GM18505 (cell line): ENCODE measurements around the gene FUT4.
"Not testable (repeated sequence)": the region's sequence is repeated elsewhere in the genome, so short reads cannot be mapped to it uniquely, and the experiment has no call there.

ENCODE experiments used
- ATAC-seq: cut with Tn5 transposase; IDR thresholded peaks from one replicate; pipeline ENCODE4 v1.9.1; 2021; ENCODE audit not compliant: unreplicated experiment
- POLR2A ChIP-seq: IDR thresholded peaks from 4 replicates; pipeline ENCODE4 v1.6.1; 2011; ENCODE audit warnings: borderline replicate concordance; ENCODE audit not compliant: insufficient read depth, insufficient read length; ENCODE audit errors: extremely low read depth

The FUT4 gene

GRCh38 chr11:94543695-94544645 lies at the start of gene FUT4:
FUT4 (plus strand) TSS chr11:94543921; CDS start chr11:94544134, 213 bp downstream.
- peak; percentile 58 for TF ChIP-seq POLR2A
- ATAC-seq, result peak; percentile 81

- TF ChIP-seq POLR2A, result peak; percentile 11
- peak; percentile 67 for ATAC-seq
Measured at GRCh38 chr11:94494126-94494680, 49.5 kb upstream of the FUT4 start.

- ATAC-seq, result no peak
- no peak for TF ChIP-seq POLR2A
Measured at GRCh38 chr11:94500181-94500580, 43.5 kb upstream of the FUT4 start.

- no peak for TF ChIP-seq POLR2A
- ATAC-seq, result no peak
Measured at GRCh38 chr11:94501522-94501921, 42.2 kb upstream of the FUT4 start.

DNA sequence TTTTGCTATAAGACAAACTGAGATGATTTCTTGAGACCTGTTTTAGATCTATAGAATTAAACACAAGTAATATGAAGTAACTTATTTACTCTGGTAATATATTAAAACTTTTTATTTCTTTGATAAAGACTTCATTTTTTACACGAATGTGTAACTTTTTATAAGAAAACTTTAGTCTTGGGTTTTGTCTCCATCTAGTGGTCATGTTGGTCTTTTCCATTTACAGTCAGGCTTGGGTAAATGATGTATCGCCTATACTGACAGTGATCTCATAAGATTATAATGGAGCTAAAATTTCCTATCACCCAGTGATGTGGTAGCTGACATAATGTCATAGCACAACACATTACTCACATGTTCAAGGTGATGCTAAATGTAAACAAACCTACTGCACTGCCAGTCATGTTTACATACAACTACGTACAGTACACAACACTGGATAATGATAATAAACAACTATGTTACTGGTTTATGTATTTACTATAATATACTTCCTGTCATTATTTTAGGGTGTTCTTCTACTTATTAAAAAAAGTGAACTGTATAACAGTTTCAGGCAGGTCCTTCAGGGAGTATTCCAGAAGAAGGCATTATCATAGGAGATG lies 38.9 kb upstream of the FUT4 start:
- TF ChIP-seq POLR2A, result no peak
- ATAC-seq, result no peak

DNA sequence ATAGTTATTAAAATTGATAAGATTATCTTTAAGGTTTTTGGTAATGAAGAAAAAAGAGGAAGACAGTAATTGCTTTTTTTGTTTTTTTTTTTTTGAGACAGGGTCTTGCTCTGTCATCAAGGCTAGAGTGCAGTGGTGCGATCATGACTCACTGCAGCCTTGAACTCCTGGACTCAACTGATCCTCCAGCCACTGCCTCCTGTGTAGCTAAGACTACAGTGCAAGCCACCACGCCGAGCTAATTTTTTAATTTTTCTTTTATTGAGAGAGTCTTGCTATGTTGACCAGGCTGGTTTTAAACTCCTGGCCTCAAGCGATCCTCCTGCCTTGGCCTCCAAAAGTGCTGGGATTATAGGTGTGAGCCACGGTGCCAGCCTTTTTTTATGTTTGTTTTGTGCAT lies 37.2 kb upstream of the FUT4 start:
- not testable (repeated sequence) for ATAC-seq

DNA sequence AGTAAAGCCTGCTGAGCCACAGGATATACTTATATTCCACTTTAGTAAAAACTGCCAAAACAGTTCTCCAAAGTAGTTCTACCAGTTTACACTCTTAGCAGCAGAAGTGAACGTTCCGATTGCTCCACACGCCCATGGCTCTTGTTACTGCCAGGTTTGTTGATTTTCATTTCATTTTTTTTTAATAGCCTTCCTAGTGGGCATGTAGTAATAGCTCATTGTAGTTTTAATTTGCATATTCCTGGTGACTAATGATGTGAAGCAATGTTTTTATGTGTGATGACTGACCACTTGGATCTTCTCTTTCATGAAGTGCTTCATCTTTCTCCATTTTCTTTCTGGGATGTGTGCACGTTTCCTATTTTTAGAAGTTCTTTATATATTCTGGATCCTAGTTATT lies 36.2 kb upstream of the FUT4 start:
- no peak for TF ChIP-seq POLR2A
- no peak for ATAC-seq

- TF ChIP-seq POLR2A, result no peak
- peak; percentile 92 for ATAC-seq
Measured at GRCh38 chr11:94511932-94512781, 31.6 kb upstream of the FUT4 start, which contains the start of gene C11orf97. C11orf97 (plus strand) TSS chr11:94512461; CDS start chr11:94512529, 68 bp downstream.

DNA sequence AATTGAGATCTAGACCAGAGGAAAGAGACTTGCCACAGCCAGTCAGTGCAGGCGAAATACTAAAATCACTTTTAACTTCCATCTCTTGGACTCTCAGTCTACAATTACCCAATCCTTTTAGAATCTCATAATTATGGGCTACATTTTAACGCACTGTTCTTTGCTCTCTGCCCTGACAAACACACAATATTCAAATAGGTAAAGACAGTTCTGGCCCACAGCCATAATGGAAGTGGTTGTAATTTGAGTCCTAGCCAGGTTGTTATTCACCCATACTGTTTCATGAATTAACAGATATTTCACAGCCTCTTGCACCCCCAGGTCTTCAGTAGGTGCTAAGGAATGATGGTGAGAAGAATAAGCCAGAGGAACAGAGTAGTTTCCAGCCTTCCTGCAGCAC lies 30.6 kb upstream of the FUT4 start:
- TF ChIP-seq POLR2A, result no peak
- no peak for ATAC-seq

GRCh38 chr11:94515398-94515797 lies 28.3 kb upstream of the FUT4 start:
- no peak for TF ChIP-seq POLR2A
- ATAC-seq, result no peak

- TF ChIP-seq POLR2A, result no peak
- no peak for ATAC-seq
Measured at GRCh38 chr11:94516725-94517124, 27.0 kb upstream of the FUT4 start.

- no peak for TF ChIP-seq POLR2A
- ATAC-seq, result no peak
Measured at GRCh38 chr11:94518300-94518699, 25.4 kb upstream of the FUT4 start.
